Thyroid gland (tissue), 4 donors: Measurements from ENCODE around the gene TCP11L2. TPM values are rescaled to one million over a fixed set of nuclear protein-coding genes. Genes with fewer than 3 reads are reported as not detected.

Experiments
- DNase-seq, 2 donors: peaks; one replicate each; pipeline ENCODE4 v3.0.0-alpha.2; 2019
- H3K27ac ChIP-seq, 3 donors: fragments of 200-600 bp; sonication (generic); 1 replicate in 2 of 3; 2 replicates in 1 of 3; pipeline ENCODE4 v1.5.1; 2016 to 2019; ENCODE audit warnings: mild to moderate bottlenecking in 1 of 3, moderate library complexity in 1 of 3
- H3K27me3 ChIP-seq: fragments of 200-600 bp; sonication (generic); one replicate; pipeline ENCODE4 v1.5.1; 2019
- H3K36me3 ChIP-seq, 2 donors: fragments of 200-600 bp; sonication (generic); one replicate each; pipeline ENCODE4 v1.5.1; 2016 to 2019
- H3K4me1 ChIP-seq, 2 donors: fragments of 200-600 bp; sonication (generic); one replicate each; pipeline ENCODE4 v1.5.1; 2017 to 2019
- H3K4me3 ChIP-seq, 3 donors: fragments of 200-600 bp; sonication (generic); replicated peaks in 1 of 3; 1 replicate in 2 of 3; 2 replicates in 1 of 3; pipeline ENCODE4 v1.5.1; 2016; ENCODE audit warnings: mild to moderate bottlenecking in 1 of 3
- H3K9me3 ChIP-seq: fragments of 200-600 bp; sonication (generic); one replicate; pipeline ENCODE4 v1.5.1; 2017
- POLR2A ChIP-seq, 2 donors: fragments of 450-650 bp; IDR thresholded peaks; one replicate each; pipeline ENCODE4 v1.6.1; 2017; ENCODE audit warnings: antibody characterized with exemption in 2 of 2, mild to moderate bottlenecking in 2 of 2, moderate library complexity in 1 of 2
- WGBS, 2 donors: methylation state at CpG; one replicate each; pipeline ENCODE4 v1.1.5; 2017; 5-methylcytosine and 5-hydroxymethylcytosine counted together
- intact Hi-C: fragments of 100-400 bp; cut with DNase I; formaldehyde crosslinking; loops from one replicate; pipeline ENCODE4 v1.15.1; 2023
- total RNA-seq, 4 donors: library from RNA; depleted of rRNA; stranded (reverse); fragments of >200 nt; gene quantifications; one replicate each; pipeline ENCODE4 v1.2.3, GENCODE V29; 2016
- TF ChIP-seq, protein P1 (sequence below), 6 experiments: fragments of 200-600 bp in 3 of 6; fragments of 450-650 bp in 3 of 6; sonication (generic) in 3 of 6; IDR thresholded peaks; one replicate each; pipeline ENCODE4 v1.5.1; 2016 to 2019; ENCODE audit warnings: antibody characterized with exemption in 6 of 6, mild to moderate bottlenecking in 2 of 6, inconsistent platforms in 1 of 6, moderate library complexity in 1 of 6

TCP11L2 gene
- total RNA-seq, 4 donors from 2014 or later, result 39.7 to 72.3 (median 59.9) TPM

DNA sequence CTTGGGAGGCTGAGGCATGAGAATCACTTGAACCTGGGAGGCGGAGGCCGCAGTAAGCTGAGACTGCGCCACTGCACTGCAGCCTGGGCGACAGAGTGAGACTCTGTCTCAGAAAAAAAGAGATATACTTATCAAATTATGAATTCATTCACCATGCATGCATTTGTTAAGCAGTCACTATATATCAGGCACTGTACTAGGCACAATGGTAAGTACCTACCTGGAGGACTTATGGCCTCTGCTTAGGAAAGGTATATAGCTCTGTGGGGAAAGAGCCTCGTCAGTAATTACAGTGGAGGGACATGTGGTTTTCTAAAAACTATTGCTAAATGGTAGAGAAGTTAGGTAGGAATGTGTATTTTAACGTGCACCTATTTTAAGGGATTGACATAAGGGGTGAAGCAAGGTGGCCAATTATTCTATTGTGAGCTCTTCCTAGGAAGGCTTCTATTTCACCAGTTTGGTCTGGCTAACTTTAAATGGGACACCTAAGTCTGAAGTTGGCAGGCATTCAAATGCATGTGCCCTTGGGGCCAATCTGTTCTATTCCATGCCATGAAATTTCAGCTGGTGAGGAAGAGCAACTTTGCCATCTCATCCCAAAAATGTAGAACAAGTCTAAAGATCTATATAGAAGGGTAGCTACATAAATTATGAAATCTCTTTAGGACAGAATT is 15.0 kb downstream of the TCP11L2 start:
- no peak overlapping the region for H3K27ac ChIP-seq
- DNase-seq, result no peak
- WGBS, 2 donors, result 97 to 98% methylated on average over 6 of the region's 6 CpGs
- H3K4me3 ChIP-seq, result no peak overlapping the region
- H3K9me3 ChIP-seq, result no peaks in the 10 kb centered on the region
- intact Hi-C loops, result no loop called here
- H3K27me3 ChIP-seq, result no peaks in the 10 kb centered on the region
- peaks cover 22 to 42% of the 10 kb centered on the region in 2 donors for H3K36me3 ChIP-seq
- no peaks in the 10 kb centered on the region for H3K4me1 ChIP-seq
- TF ChIP-seq, protein P1, sequence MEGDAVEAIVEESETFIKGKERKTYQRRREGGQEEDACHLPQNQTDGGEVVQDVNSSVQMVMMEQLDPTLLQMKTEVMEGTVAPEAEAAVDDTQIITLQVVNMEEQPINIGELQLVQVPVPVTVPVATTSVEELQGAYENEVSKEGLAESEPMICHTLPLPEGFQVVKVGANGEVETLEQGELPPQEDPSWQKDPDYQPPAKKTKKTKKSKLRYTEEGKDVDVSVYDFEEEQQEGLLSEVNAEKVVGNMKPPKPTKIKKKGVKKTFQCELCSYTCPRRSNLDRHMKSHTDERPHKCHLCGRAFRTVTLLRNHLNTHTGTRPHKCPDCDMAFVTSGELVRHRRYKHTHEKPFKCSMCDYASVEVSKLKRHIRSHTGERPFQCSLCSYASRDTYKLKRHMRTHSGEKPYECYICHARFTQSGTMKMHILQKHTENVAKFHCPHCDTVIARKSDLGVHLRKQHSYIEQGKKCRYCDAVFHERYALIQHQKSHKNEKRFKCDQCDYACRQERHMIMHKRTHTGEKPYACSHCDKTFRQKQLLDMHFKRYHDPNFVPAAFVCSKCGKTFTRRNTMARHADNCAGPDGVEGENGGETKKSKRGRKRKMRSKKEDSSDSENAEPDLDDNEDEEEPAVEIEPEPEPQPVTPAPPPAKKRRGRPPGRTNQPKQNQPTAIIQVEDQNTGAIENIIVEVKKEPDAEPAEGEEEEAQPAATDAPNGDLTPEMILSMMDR (IDR thresholded peaks at IDR 0.05), result no peak

DNA sequence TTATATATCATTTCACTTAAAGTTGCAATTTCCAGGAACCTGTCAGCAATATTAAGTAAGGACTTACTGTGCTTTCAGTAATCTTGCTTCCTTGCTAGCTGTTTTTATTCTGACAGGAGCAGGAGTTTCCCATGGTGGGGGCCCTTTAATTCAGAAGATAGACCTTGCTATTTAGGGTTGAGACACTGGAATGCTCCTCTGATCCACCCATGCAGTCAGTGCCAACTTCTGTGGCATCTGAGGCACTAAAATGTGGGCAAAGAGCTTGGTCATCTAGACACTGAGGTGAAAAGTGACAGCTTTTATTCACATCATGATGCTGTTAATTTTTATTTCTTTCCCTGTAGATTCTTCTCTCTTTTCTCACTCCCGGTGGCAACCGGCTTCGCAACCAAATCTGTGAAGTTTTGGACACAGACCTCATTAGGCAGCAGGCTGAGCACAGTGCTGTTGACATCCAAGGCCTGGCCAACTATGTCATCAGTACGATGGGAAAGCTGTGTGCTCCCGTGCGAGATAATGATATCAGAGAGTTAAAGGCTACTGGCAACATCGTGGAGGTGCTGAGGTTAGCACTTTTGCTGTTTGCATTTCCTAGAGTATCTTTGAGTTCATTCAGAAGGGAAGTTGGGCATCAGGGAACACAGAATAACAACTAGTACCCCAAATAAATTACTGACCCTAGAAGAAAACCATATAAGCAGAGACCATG is 18.8 kb downstream of the TCP11L2 start:
- TF ChIP-seq, protein P1 (IDR thresholded peaks at IDR 0.05), result no peak
- no peak for TF ChIP-seq POLR2A (IDR thresholded peaks at IDR 0.05)
- intact Hi-C loops, result no loop called here
- Histone ChIP-seq H3K4me1 (no peaks in the 10 kb centered on the region), H3K4me3 (no peak overlapping the region), H3K27me3 (no peaks in the 10 kb centered on the region), H3K27ac (no peak overlapping the region), H3K36me3 (peaks cover 43 to 54% of the 10 kb centered on the region in 2 donors), H3K9me3 (no peaks in the 10 kb centered on the region)
- WGBS, 2 donors, result 77 to 80% methylated on average over 7 of the region's 7 CpGs
- DNase-seq, result no peak

DNA sequence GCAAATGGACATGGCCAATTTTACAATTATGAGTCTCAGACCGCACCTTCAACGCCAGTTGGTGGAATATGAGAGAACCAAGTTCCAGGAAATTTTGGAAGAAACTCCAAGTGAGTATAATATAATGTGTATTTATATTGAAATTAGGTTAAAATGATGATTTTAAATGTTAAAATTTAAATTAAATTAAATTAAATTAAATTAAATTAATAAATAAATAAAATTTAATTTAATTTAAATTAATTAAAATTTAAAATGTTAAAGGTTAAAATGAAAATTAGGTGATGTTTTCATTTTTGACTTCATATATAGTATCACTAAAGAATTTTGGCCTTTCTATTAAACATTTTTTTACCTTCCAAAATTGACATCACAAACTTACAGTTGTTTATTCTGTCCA is 21.0 kb downstream of the TCP11L2 start:
- peaks cover 34 to 49% of the 10 kb centered on the region in 2 donors for H3K36me3 ChIP-seq
- intact Hi-C loops, result no loop called here
- H3K4me3 ChIP-seq, result no peak overlapping the region
- TF ChIP-seq, protein P1 (IDR thresholded peaks at IDR 0.05), result no peak
- TF ChIP-seq POLR2A (IDR thresholded peaks at IDR 0.05), result no peak
- DNase-seq, result no peak
- no peaks in the 10 kb centered on the region for H3K27me3 ChIP-seq
- H3K27ac ChIP-seq, result no peak overlapping the region
- H3K4me1 ChIP-seq, result no peaks in the 10 kb centered on the region
- no peaks in the 10 kb centered on the region for H3K9me3 ChIP-seq
- 99 to 100% methylated on average over 2 of the region's 2 CpGs for WGBS, 2 donors

DNA sequence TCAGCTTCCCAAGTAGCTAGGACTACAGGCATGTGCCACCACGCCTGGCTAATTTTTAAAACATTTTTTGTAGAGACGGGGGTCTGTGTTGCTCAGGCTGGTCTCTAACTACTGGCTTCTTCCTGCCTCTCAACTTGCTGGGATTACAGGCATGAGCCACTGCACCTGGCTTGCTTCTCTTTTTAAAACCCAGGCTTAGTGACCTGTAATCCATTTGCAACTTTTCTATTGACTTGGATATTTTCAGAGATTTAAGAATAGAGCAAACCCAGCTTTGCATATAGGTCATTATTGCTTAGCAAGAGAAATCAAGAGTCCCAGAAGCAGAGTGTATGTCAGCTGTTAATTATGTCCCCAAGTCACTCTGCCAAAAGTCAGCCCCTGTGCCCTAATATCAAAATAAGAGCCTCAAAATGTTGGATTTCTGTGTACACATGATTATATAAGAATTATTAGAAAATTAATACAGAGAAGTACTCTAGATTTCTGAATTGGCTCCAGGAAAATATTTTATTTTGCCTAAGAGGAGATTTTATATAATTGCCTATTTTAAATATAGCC is 24.9 kb downstream of the TCP11L2 start:
- H3K27me3 ChIP-seq, result no peaks in the 10 kb centered on the region
- H3K4me1 ChIP-seq, result peaks cover 0 to 8% of the 10 kb centered on the region in 2 donors
- no peaks in the 10 kb centered on the region for H3K9me3 ChIP-seq
- no peak for TF ChIP-seq POLR2A (IDR thresholded peaks at IDR 0.05)
- no peak for DNase-seq
- peaks cover 20 to 32% of the 10 kb centered on the region in 2 donors for H3K36me3 ChIP-seq
- intact Hi-C loops, result no loop called here
- H3K27ac ChIP-seq, result no peak overlapping the region
- no peak overlapping the region for H3K4me3 ChIP-seq
- WGBS, 2 donors, result 74 to 79% methylated on average over 2 of the region's 2 CpGs

DNA sequence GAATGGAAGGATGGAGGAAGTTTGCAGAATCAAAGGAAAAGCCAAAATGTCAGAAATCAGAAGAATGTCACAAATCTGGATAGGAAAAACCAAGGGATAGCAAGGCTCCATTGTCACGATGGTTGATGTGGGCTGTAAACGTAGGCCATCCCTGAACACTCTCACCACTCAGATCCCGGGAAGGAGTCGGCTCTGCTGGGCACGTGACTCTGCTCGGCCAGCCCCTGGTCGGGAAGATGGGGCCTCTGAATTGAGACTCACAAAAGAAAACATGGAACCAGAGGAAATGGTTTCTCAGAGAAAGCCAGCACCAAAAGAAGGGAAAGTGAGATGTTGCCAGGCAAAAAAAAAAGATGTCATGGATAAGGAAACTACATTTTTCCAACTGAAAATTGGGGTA is 26.2 kb downstream of the TCP11L2 start:
- Histone ChIP-seq H3K4me1 (peaks cover 0 to 8% of the 10 kb centered on the region in 2 donors), H3K4me3 (no peak overlapping the region), H3K9me3 (no peaks in the 10 kb centered on the region), H3K27ac (no peak overlapping the region), H3K27me3 (no peaks in the 10 kb centered on the region), H3K36me3 (peaks cover 17 to 23% of the 10 kb centered on the region in 2 donors)
- WGBS, 2 donors, result 78 to 84% methylated on average over 7 of the region's 7 CpGs
- intact Hi-C loops, result no loop called here
- TF ChIP-seq POLR2A (IDR thresholded peaks at IDR 0.05), result no peak
- TF ChIP-seq, protein P1 (IDR thresholded peaks at IDR 0.05), result no peak
- no peak for DNase-seq
